ENCODE data around the gene KTN1. TPM values are rescaled to one million over a fixed set of nuclear protein-coding genes. Genes with fewer than 3 reads are reported as not detected.
A peak's percentile ranks its signal among the peaks of the same experiment; 100 is the strongest.

Gene KTN1
- total RNA-seq = 100 to 1,000 TPM; 173 to 176 TPM
- long read RNA-seq, full-length matches to known transcripts = 2 of 74 reads
- long read RNA-seq, partial matches to known transcripts = 52 of 74 reads
- long read RNA-seq, other reads (novel, unspliced or antisense) = 20 of 74 reads

- ATAC-seq = peak; percentile 93 to 94
- intact Hi-C loops (cut with DNase I) = loop anchor here in 1 of 2 donors (10.0 kb wide), 1 partner anchor 135 kb away; the partner anchor contains the start of gene TBPL2
- peak; percentile 89 for DNase-seq
Observed at GRCh38 chr14:55579724-55580469, at the start of gene KTN1. Gene KTN1, plus strand, starts transcription at chr14:55580207. Its CDS starts 31,842 bp downstream, at chr14:55612049.

DNA sequence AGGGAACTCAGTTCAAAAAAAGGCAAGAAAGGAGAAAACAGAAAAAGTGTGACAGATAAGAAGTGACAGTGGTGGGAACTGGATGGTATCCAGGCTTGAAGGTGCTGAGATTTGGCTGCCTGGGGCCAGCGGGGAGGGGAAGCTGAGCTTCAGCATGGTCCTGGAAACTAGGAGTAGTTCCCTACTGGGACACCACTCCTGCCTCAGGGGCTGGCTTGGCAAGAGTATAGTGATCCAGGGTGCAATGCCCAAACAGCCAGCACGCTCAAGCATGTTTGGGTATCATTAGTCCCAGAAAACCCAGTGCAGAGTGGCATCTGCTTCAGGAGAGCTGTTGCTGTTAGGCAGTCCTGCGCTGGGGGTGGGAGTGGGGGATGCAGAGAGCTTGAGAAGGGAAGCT, 49.5 kb upstream of the KTN1 start:
- ATAC-seq (no peak), DNase-seq (no peak)
- intact Hi-C loops (cut with DNase I) = no loop called here

GRCh38 chr14:55532645-55533344, 47.2 kb upstream of the KTN1 start:
- ATAC-seq (no peak), DNase-seq (no peak)
- intact Hi-C loops (cut with DNase I) = no loop called here

DNA sequence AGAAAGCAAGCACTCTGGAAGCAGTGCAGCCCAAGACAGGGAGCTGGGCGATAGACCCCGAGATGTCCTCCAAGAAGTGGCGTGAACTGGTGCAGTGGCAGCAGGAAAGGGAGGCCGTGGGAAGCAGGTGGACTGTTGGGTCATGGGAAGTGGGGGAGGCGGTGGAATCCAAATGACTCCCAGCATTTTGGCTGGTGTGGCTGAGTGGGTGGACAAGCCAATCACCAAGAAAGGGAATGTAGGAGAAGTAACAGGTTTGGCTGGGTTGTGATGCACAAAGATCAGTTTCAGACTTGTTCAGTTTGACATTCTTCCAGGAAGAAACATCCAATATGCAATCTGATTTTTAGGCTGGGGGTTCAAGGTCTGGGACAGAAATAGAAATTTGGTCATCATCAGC, 46.0 kb upstream of the KTN1 start:
- intact Hi-C loops (cut with DNase I) = no loop called here
- ATAC-seq (no peak), DNase-seq (no peak)

GRCh38 chr14:55535516-55536203, 44.3 kb upstream of the KTN1 start:
- ATAC-seq (no peak), DNase-seq (no peak)
- intact Hi-C loops (cut with DNase I) = no loop called here

DNA sequence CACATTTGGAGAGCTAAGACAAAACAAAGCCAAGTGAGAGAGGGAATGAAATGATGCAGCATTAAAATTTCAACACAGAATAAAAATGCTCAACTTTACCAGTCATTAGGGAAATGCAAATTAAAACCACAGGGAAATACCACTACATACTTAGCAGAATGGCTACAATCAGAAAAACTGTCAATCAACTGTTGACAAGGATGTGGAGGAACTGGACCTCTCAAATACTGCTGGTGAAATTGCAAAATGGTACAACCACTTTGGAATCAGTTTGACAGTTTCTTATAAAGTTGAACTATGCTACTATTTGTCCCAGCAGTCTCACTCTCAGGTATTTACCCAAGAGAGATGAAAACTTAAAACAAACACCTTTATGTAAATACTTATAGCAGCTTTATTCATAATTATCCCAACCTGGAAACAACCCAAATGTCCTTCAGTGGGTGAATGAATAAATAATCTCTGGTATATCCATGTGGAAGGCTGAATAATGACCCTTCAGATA, 43.8 kb upstream of the KTN1 start:
- DNase-seq = no peak
- intact Hi-C loops (cut with DNase I) = no loop called here

DNA sequence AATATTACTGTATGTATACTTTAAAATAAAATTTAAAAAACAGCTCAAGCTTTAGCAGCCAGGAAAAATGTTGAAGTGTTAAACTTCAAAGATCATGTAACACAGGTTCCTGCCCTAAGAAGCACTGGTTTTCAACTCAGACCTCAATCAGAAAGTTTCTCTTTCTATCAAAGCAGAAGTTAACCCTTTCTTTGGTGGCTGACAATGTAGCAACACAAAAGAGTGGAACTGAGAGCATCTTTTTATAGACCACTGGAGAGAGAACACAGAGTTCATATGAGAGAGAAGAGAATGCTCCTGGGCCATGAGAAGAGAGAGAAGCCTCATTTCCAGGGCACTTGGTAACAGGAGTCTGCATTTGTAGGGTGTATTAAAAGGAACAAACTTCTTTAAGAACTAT, 42.2 kb upstream of the KTN1 start:
- ATAC-seq (no peak), DNase-seq (no peak)
- intact Hi-C loops (cut with DNase I) = no loop called here

More for the DNA sequence above, 43.8 kb upstream of the KTN1 start:
- no peak for ATAC-seq

GRCh38 chr14:55539975-55540374, 40.0 kb upstream of the KTN1 start:
- DNase-seq (no peak), ATAC-seq (no peak)
- intact Hi-C loops (cut with DNase I) = loop anchor here in 1 of 2 donors (10.0 kb wide), 1 partner anchor 85 kb away; no protein-coding TSS in a partner anchor

DNA sequence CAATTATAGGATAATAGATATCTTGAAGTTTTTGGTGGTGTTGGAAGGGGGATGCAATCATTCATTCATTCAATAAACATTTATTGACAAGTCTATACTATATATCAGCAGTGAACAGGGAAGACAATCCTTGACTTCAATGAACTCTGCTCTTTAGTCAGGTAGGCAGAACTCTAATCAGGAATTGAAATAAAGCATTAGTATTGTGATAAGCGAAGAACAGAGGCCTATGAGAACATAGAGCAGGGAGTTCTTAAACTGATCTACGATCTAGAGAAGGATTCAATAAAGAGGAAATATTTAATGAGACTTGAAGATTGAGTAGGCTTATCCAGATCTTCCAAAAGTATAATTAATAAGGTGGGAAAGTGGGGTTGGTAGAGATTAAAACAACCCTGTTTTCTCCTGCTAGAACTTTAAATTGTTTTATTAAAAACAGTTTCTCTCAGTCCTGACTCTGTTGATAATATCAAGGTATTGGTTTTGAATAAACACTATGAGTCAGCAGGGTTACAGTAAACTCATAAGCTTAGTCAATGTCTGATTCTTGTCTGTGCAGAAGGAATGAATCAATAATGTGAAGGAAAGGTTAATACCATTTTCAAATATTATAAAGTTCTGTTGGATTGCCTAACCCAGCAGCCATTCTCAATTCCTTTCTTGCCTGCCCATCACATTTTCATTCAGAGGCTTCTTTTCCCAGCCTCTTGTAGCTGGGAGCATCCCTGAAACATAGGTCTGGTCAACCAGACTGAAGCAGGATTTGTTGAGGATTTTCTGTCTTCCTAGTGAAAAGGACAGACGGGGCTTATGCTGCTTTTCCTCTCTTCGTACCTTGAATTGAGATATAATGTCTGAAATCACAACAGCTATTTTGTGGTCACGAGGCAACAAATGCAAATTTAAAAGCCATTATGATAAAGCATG, 38.9 kb upstream of the KTN1 start:
- intact Hi-C loops (cut with DNase I) = loop anchor here in 1 of 2 donors (10.0 kb wide), 1 partner anchor 86 kb away; no protein-coding TSS in a partner anchor
- ATAC-seq = no peak
- DNase-seq = no peak

- intact Hi-C loops (cut with DNase I) = loop anchor here in 1 of 2 donors (10.0 kb wide), 1 partner anchor 91 kb away; no protein-coding TSS in a partner anchor
Observed at GRCh38 chr14:55545779-55546178, 34.2 kb upstream of the KTN1 start.

GRCh38 chr14:55546212-55546874, 33.7 kb upstream of the KTN1 start:
- DNase-seq (no peak), ATAC-seq (no peak)
- intact Hi-C loops (cut with DNase I) = loop anchor here in 1 of 2 donors (10.0 kb wide), 1 partner anchor 92 kb away; no protein-coding TSS in a partner anchor

More at GRCh38 chr14:55545779-55546178, 34.2 kb upstream of the KTN1 start:
- DNase-seq (no peak), ATAC-seq (no peak)

GRCh38 chr14:55547650-55548315, 32.2 kb upstream of the KTN1 start:
- ATAC-seq (no peak), DNase-seq (no peak)
- intact Hi-C loops (cut with DNase I) = loop anchor here in 1 of 2 donors (10.0 kb wide), 1 partner anchor 93 kb away; no protein-coding TSS in a partner anchor

DNA sequence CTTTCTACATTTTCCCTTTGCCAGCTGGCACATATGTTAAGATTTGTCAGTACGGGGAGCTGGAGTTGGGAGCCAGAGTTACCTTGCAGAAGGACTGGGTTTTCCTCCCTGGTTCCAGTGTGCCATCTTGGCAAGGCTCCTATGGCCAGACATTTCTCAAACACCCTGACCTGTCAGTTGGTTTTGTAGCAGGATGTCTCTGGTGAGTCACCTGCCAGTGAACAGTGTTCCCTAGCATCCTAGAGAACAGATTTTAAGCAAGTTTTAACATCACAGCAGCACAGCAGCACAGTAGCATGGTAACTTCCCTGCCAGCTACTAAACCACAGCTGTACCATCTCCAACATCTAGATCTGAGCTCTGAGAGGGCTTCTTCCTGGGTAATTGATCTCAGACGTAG, 26.2 kb upstream of the KTN1 start:
- DNase-seq (no peak), ATAC-seq (no peak)
- intact Hi-C loops (cut with DNase I) = no loop called here

- DNase-seq (peak; percentile 84), ATAC-seq (peak; percentile 96 to 99)
- intact Hi-C loops (cut with DNase I) = no loop called here
Observed at GRCh38 chr14:55556929-55557623, 22.9 kb upstream of the KTN1 start.

GRCh38 chr14:55562135-55562534, 17.9 kb upstream of the KTN1 start:
- DNase-seq (no peak), ATAC-seq (no peak)
- intact Hi-C loops (cut with DNase I) = no loop called here

DNA sequence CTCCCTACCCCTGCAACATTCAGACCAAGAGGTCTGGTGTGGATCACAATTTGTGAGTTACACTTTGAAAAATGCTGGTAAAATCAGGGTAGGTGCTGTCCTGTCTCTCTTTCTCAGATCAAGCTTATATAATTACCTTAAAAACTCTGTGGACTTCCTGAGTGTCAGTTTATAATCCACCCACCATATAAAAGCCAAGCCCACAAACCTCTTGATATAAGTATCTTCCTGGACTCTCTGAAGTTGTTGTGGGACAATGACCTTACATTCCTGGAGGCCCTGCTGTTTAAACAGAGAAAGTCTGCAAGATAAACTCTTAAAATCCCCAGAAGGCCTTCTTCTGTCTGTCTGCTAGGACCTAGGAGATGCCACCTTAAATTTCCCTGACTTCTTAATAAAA, 11.4 kb upstream of the KTN1 start:
- intact Hi-C loops (cut with DNase I) = no loop called here
- no peak for ATAC-seq

More for the DNA sequence above, 11.4 kb upstream of the KTN1 start:
- no peak for DNase-seq
